Suppressor macrophage treated with lipopolysaccharide for 1 hour (primary cell): ENCODE results near the gene CANT1.
A peak's percentile ranks its signal among the peaks of the same experiment; 100 is the strongest.

ENCODE experiments used
- DNase-seq, 3 donors: peaks; one replicate each; pipeline ENCODE4 v3.0.0-alpha.2; 2020 to 2022

Gene CANT1

DNA sequence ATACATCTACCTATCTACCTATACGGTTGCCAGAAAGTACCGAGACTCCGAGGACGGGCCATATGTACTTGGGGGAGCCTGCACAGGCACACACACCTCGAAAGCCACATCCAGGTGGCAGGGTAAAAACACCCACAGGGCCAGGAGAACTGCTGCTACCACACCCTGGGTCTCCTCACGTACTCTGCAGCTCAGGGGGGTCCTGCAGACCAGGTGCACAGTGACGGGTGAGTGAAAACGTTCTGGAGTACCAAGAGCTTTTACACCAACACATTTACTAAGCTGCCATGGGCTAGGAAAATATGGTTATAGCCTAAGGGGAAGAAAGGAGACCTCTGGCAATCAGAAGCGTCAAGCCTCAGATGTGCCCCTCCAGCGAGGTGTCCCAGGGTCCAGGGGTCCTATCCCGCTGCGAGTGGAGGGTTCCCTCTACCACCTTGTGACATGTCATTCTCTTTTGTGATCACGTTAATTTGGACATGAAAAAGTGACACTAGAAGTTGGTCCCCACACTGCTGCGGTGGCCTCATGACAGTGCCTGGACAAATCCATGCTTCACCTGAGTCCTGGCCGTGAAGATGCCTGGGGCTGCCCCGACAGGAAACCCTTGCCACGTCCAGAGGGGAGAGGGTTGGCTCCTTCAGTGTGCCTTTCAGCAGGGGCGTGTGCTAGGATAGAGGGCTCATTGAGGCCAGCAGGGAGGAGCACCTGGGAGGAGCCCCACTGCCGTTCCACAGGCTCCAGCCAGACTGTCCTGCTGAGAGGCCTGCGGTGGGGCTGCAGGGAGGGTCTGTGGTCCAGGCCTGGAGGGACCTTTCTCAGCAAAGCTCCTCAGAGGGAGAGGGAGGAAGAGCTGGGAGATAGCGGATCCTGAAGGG lies 1.8 kb downstream of the CANT1 start:
- DNase-seq, result no peak

DNA sequence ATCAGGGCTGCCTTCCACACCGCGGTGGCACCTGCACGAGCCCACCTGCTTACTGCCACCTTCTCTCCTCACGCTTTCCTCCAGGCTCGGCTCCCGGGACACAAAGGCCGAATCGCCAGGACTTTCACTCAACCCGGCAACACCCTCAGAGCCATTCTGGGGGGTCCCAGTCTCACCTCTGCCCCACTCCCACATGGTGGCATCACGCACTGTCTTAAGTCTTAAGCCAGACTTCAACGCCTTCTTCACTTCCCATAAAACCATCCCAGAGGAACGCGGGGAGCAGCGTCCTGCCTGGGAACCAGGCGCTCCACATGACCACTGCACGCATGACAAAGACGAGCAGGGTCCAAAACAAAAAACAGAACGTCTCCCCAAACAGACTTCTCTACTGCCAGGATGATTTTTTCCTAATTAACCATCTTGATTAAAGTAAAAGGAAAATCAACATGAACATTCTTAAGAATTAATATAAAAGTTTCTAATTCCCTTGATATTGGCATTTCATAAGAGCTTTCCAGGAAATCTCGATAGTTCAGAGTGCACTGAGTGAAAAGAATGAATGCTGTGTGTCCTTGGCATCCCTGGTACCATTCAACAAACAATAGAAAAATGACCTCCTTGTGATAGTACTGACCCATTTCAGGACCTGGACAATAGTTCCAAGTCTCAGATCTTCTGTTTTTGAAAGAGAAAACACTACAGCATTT lies 2.6 kb downstream of the CANT1 start:
- DNase-seq, result no peak

DNA sequence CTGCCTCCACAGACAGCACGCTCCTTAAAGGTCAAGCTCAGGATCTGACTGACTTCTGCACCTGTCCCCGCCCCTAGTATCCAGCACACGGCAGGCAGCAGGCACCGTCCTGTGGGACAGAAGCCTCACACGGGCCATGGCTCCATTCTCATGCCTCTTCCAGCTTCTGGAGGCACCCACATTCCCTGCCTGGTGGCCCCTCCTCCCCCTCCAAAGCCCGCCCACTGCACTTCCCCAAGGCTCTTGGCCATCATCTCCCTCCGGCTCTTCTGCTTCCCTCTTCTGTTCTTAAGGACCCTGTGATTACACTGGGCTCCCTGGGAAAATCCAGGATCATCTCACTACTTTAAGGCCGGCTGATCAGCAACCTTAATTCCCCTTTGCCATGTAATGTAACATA lies 3.5 kb downstream of the CANT1 start:
- peak; percentile 68 to 83 (median 72) for DNase-seq

GRCh38 chr17:79005063-79005861 lies 4.3 kb downstream of the CANT1 start:
- DNase-seq, result no peak

DNA sequence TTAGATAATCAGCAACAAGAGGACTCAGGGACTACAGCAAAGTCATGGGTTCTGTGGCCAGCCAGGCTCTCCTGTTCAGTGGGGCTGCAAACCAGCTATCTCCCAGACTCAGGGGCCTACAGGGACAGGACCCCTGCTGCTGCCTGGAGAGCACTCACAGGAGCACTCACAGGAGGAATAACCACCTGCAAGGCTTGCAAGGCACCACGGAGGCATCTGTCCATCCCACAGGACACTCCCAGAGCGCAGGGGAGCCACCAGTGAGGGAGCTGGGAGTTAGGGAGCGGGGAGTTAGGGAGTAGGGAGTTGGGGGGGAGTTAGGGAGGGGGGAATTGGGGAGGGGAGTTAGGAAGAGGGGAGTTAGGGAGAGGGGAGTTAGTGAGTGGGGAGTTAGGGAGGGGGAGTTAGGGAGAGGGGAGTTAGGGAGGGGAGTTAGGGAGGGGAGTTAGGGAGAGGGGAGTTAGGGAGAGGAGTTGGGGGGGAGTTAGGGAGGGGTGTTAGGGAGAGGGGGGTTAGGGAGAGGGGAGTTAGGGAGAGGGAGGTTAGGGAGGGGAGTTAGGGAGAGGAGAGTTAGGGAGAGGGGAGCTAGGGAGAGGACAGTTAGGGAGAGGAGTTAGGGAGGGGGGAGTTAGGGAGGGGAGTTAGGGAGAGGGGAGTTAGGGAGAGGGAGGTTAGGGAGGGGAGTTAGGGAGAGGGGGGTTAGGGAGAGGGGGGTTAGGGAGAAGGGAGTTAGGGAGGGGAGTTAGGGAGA lies 5.7 kb downstream of the CANT1 start:
- no peak for DNase-seq

DNA sequence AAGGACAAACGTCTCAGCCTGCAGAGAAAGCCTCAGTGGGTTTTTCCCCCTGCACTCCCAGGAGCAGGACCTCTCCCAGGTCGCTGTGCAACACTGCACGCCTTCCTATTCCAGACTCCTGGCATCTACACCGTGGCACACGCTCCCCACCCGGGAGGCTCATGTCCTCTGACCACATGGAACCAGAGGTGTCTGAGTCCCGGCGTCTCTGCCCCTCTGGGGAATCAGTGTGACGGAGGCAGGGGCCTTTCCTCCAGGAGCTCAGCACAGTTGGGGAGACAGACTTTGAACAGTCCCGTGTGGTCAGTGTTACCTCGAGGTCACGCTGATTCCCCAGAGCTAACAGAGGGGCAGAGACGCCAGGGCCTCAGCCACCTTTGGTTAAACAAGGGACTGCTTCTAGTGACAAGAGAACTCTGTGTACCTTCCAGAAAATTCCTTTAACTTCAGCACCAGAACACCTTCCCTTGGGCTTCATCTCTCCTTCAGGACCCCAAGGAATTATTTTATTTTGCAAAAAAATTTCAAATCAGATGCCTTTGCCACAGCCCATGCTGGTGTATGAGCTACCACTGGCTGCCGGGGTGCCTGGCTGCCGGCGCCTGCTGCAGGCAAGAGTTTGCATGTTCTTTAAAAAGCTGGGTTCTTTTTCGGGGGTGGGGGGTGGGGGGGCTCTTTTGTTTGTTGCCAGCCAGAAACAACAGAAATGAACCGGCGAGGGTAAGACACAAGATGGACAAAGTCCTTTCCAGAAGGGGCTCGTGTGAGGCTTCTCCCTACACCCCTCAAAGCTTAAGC lies 6.6 kb downstream of the CANT1 start:
- no peak for DNase-seq

DNA sequence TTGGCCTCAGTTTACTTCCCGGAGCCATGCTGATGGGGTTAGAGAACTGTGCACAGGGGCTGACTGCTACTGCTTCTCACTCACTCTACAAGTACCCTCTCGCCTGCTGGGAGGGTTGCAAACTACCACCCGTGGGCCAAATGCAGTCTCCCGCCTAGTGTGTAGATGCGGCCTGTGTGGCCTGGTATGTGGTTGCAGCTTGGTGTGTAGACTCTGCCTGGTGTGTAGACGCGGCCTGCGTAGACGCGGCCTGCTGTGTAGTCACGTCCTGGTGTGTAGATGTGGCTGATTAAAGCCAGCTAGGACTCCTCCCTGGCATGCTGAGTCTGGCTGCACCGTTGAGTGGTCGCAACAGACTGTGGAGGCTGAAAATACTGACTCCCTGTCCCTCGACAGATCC lies 7.3 kb downstream of the CANT1 start:
- no peak for DNase-seq

GRCh38 chr17:79001190-79002020 lies 8.2 kb downstream of the CANT1 start:
- no peak for DNase-seq

DNA sequence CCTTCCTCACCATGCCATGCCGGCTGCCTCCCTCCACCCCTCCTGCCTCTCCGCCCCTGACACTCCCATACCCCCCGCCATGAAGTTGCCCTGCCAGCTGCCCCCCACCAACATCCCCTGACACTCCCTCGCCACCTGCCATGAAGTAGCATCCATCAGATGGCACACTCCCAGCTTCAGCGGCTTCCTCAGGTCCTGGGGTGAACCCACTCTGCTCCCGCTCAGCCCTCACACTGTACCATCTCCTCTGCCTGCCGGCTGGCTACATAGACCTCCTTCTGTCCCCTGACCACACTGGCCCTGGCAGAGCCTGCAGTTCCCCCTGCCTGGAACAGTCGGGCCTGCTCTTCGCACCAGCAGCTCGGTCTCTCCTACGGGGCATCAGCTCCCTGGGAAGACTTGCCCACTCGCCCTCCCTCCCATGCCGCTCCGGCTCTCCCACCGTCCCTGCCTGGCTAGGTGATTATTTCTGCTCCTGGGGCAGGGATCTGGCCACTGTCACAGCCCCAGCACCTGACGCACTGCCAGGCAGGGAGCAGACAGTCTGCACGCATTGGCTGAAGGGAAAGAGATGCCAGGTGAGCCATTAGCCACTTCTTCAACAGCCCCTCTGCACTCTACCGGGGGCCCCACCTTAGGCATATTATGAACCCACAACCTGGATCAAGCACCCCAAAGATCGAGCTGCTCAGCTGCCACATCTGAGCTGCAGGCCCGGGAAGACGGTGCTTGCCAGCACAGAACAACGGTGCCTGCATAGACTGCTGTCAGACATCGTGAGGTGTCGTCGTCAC lies 9.0 kb downstream of the CANT1 start:
- DNase-seq, result no peak

DNA sequence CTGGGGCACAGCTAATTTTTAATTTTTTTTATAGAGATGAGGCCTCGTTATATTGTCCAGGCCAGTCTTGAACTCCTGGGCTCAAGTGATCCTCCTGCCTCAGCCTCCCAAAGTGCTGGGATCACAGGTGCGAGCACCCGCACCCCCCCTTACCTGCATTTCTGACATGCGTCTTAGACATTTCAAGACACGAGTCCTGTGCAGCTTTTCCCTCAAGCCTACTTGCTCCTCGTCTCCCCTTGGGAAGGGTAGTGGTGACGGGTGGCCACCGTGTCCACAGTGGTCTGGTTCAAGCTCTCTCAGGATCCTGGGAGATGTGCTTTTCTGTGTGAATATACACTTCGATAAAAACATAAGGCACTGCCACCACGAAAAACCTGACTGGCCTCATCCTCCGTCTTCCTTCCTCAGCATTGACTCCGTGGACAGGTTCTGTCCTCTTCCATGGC lies 9.6 kb downstream of the CANT1 start:
- DNase-seq, result no peak

GRCh38 chr17:78999056-78999768 lies 10.4 kb downstream of the CANT1 start:
- no peak for DNase-seq

GRCh38 chr17:78998311-78999055 lies 11.1 kb downstream of the CANT1 start:
- DNase-seq, result no peak

DNA sequence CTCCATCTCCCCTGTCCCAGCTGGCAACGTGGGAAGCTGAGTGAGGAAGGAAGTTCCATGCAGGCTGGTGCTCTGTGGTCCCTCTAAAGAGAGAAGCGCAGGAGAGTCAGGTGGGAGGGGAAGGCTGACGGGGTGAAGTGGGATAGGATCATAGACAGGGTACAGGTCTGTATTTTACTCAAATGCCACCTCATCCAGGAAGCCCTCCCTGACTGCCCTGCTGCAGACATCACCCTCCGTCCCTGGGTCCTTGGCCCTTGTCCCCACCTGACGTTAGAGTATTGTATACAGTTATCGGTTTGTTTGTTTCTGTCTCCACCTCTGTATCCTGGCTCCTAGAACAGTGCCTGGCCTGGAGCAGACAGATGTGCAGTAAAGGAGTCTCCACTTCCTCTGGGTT lies 11.7 kb downstream of the CANT1 start:
- DNase-seq, result no peak

DNA sequence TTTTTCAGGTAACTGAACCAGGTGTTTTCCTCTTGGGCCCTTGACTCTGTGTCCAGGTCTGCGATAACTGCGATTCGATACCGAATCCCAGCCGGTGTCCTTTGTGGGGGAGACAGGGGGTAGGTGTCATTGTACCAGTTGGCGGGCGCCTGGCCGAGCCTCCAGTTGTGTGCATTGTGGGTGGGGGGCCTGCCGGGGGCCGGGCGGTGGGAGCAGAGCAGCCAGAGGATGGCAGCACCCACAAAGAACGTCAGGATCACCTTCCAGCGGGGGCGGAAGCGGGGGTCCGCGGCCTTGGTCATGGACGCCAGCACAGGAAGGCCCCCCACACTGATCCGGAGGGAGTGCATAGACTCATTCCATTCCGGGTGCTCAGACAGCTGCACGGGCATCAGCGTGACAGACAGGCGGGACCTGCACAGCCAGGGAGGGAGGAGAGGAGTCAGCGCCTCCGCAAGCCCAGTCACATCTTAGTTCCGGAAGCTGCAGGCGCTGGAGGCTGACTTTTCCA lies 12.3 kb downstream of the CANT1 start:
- DNase-seq, result no peak

DNA sequence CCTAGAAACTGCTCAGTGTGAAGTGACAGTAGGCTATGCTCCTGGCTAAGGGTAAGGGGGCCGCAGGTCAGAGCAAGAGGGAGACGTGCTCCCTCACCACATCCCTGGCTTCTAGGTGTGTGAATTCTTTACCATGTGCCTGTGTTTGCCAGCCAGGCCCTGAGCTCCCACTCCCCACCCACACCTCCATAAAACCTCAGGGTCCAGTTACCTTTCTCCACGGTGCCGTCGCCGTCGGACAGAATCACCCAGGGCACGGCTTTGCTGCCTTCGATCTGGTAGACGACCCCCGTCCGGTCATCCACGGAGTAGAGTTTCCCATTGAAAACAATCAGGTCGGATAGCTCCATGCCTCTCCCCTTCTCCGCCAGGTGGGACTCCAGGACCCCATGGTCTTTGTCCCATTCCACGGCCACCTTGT lies 12.8 kb downstream of the CANT1 start:
- no peak for DNase-seq

DNA sequence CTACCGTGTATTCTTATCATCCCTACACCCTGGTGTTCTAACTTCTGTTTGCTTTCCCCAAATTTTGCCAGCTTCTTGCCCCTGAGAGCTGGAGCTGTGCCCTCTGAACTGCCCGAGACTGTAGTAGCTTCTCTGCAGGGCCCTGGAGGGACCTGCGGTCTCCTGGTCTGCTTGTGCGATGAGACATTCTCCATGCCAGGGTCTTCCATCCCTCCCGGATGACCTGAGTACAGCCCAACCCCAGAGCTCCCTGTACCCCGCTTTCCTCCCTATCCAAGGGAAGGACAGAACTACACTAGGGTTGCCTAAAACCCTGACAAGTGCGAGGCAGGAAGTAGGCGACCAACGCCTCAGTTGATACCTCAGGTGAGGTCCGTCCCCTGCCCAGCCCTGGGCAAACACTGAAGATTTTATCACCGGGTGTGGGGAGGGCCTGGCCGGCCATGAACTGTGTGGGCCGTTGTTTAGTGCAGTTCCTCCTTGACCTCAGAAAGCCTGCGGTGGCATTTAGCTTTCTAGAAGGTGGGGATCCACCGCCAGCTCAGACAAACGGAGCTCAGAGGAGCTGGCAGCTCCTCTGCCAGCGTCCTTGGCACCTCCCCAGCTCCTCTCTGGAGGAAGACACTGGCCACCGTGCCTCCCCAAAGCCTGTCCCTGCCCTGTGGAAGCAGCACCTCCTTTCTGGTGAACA lies 13.7 kb downstream of the CANT1 start:
- no peak for DNase-seq

GRCh38 chr17:78995022-78995760 lies 14.4 kb downstream of the CANT1 start:
- DNase-seq, result no peak
